ENCODE data around the gene CERS4.
"Not testable (repeated sequence)": the region's sequence is repeated elsewhere in the genome, so short reads cannot be mapped to it uniquely, and the experiment has no call there.

CERS4 gene

DNA sequence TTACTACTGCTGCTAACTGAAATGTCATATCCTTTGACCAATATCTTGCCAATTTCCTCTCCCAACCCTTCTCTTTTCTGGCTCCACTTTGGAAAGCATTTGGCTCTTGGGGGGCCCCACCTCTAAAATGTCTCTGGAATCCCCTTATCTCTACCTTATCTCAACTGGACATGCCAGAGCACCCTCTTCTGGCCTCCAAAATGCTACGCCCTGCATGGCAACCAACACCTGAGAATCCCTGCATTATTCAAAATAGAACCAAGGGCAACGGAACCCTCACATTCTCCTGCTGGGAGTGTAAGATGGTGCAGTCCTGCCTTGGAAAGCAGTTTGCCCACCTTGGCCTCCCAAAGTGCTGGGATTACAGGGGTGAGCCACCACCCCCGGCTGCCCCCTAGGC, 35.3 kb downstream of the CERS4 start:
- no peak for DNase-seq

- no peak for DNase-seq
Observed at GRCh38 chr19:8245869-8246835, 37.0 kb downstream of the CERS4 start.

GRCh38 chr19:8247129-8247890, 38.1 kb downstream of the CERS4 start:
- DNase-seq, result not testable (repeated sequence)

GRCh38 chr19:8248348-8249328, 39.5 kb downstream of the CERS4 start:
- no peak for DNase-seq

GRCh38 chr19:8250596-8250995, 41.4 kb downstream of the CERS4 start:
- no peak for DNase-seq

DNA sequence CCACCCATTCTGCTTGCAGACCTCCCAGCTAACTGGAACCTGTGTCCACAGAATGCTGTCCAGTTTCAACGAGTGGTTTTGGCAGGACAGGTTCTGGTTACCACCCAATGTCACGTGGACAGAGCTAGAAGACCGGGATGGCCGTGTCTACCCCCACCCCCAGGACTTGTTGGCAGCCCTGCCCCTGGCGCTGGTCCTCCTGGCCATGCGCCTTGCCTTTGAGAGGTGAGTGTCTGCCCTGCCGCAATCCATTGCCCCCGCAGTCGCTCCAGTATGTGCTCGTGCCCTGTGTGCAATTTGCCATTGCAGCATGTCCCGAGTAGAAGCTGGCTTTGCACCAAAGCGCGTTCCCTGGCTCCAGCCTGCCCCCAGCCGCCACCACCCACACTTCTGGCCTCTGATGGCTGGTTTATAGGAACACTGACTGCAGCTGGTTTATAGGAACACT, 41.9 kb downstream of the CERS4 start:
- no peak for DNase-seq

GRCh38 chr19:8252922-8253589, 43.9 kb downstream of the CERS4 start:
- peak; percentile 78 for DNase-seq

DNA sequence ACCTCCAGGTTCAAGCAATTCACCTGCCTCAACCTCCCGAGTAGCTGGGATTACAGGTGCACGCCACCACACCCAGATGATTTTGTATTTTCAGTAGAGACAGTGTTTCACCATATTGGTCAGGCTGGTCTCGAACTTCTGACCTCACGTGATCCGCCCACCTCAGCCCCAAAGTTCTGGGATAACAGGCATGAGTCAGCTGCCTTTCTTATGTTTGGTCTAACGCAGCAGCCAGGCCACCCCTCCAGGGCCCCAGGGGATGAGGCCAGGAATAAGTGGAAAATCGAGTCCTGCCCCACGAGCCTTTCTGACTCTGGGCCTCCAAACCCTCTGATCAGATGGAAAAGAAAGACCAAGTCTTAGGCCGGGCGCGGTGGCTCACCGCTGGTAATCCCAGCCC, 44.5 kb downstream of the CERS4 start:
- no peak for DNase-seq

GRCh38 chr19:8254286-8255001, 45.3 kb downstream of the CERS4 start:
- DNase-seq, result no peak

GRCh38 chr19:8255426-8256125, 46.4 kb downstream of the CERS4 start:
- DNase-seq, result no peak

GRCh38 chr19:8256276-8257051, 47.3 kb downstream of the CERS4 start:
- DNase-seq, result no peak

GRCh38 chr19:8257052-8257443, 47.9 kb downstream of the CERS4 start:
- no peak for DNase-seq

- DNase-seq, result no peak
Observed at GRCh38 chr19:8259142-8259921, 50.2 kb downstream of the CERS4 start.

GRCh38 chr19:8259922-8260247, 50.7 kb downstream of the CERS4 start:
- no peak for DNase-seq

GRCh38 chr19:8261347-8261746, 52.2 kb downstream of the CERS4 start:
- no peak for DNase-seq

GRCh38 chr19:8261881-8262280, 52.7 kb downstream of the CERS4 start:
- no peak for DNase-seq

DNA sequence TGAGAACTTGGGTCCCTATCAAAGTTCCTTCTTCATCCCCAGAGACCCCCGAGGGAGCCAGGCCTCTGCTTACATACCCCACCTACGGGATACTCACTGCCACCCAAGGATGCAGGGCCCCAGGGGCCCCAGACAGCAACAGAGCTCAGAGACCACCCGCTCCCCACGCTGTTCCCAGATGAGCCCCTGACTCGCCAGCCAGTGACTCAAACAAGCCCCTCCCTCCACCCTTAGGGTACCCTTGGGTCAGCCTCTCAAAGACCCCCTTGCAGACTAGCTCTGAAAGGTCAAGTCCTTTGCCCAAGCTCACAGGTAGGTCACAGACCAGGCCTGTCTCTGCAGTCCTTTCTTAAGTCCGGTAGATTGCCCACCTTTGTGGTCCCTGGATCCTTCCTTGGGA, 53.3 kb downstream of the CERS4 start:
- no peak for DNase-seq

GRCh38 chr19:8264248-8264647, 55.1 kb downstream of the CERS4 start:
- DNase-seq, result not testable (repeated sequence)

DNA sequence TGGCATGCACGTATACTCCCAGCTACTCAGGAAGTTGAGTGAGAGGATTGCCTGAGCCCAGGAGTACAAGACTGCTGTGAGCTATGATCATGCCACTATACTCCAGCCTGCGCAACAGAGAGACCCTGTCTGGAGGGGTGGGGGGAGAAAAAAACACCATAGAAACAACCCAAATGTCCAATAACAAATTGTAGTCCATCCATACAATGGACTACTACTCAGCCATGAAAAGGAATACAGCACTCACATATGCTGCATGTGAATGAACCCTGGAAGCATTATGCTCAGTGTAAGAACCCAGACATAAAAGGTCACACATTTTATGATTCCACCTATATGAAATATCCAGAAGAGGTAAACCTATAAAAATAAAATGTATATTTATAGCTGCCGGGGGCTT, 56.7 kb downstream of the CERS4 start:
- no peak for DNase-seq
